ENCODE data around the gene OSBPL9.

The OSBPL9 gene, protein sequence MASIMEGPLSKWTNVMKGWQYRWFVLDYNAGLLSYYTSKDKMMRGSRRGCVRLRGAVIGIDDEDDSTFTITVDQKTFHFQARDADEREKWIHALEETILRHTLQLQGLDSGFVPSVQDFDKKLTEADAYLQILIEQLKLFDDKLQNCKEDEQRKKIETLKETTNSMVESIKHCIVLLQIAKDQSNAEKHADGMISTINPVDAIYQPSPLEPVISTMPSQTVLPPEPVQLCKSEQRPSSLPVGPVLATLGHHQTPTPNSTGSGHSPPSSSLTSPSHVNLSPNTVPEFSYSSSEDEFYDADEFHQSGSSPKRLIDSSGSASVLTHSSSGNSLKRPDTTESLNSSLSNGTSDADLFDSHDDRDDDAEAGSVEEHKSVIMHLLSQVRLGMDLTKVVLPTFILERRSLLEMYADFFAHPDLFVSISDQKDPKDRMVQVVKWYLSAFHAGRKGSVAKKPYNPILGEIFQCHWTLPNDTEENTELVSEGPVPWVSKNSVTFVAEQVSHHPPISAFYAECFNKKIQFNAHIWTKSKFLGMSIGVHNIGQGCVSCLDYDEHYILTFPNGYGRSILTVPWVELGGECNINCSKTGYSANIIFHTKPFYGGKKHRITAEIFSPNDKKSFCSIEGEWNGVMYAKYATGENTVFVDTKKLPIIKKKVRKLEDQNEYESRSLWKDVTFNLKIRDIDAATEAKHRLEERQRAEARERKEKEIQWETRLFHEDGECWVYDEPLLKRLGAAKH

GRCh38 chr1:51616903-51617708 lies at the start of gene OSBPL9:
Gene OSBPL9 (plus strand): TSS chr1:51617092. CDS start chr1:51617111, 19 bp downstream.
- peak; percentile 94 for DNase-seq (ENCODE audit: low spot score)

DNA sequence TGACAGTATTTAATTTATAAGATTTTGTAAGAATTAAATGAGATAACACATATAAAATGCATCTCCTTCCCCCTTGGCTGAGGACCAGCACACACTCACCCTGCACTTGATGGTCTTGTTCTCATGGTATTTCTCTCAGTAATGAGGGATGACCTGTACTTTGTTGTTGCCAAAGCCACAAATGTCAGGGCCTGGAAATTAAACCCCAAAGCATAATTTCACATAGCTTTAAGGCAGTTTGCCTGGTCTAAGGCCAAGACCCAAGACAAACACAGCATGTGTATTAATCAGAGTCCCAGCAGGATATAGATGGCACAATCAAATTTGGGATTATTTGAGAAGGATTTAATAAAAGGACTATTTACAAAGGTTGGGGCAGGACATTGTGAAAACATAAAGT lies 49.2 kb upstream of the OSBPL9 start:
- DNase-seq (ENCODE audit: low spot score): no peak

GRCh38 chr1:51568231-51568935 lies 48.5 kb upstream of the OSBPL9 start:
- no peak for DNase-seq (ENCODE audit: low spot score)

GRCh38 chr1:51569284-51570062 lies 47.4 kb upstream of the OSBPL9 start:
- no peak for DNase-seq (ENCODE audit: low spot score)

DNA sequence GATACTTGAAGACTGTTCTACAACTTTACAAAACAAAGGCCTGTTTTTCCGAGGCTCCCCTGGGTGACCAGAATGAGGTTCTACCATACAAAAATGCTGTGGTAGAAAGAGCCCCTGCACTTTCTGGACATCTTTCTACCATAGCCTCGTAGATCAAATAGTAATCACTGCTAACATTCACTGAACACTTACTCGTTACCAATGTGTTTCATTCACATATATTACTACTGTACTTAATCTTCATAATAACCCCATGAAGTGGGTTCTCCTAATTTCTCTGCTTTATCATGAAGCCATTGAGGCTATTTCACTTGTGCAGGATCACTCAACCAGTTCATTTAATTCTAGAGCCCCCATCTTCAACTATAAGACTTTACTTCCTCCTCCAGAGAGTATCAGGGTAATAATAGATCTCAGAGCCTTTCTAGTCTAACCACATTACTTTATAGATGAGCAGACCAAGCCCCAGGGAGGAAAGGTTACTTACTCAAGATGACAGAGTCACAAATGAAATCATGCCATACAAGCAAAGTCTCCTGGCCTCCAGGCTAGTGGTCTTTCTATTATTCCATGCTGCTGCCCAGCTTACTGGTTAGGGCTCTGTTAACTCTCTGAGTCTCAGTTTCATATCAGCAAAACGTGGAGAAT lies 46.7 kb upstream of the OSBPL9 start:
- DNase-seq (ENCODE audit: low spot score): no peak

- no peak for DNase-seq (ENCODE audit: low spot score)
Measured at GRCh38 chr1:51572365-51572764, 44.5 kb upstream of the OSBPL9 start.

DNA sequence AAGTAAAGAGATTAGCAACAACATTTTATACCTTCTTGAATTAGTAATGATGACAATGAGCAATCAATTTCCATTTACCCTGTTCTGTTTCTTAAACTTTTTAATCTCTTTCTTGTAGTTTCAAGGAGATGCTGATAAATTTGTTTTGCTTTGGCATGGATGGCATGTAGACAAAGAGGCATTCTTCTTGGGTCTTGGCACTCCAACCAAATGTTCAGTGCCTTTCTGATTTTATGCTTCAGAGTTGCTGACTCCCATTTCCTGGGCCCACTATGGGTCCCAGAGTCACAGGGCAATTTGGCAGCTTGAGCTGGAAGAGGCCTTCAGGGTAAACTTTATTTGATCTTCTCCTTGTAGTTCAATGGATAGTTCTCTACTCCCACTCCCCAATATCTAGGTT lies 42.1 kb upstream of the OSBPL9 start:
- no peak for DNase-seq (ENCODE audit: low spot score)

GRCh38 chr1:51575406-51576084 lies 41.3 kb upstream of the OSBPL9 start:
- DNase-seq (ENCODE audit: low spot score): no peak

GRCh38 chr1:51576085-51576444 lies 40.8 kb upstream of the OSBPL9 start:
- no peak for DNase-seq (ENCODE audit: low spot score)

DNA sequence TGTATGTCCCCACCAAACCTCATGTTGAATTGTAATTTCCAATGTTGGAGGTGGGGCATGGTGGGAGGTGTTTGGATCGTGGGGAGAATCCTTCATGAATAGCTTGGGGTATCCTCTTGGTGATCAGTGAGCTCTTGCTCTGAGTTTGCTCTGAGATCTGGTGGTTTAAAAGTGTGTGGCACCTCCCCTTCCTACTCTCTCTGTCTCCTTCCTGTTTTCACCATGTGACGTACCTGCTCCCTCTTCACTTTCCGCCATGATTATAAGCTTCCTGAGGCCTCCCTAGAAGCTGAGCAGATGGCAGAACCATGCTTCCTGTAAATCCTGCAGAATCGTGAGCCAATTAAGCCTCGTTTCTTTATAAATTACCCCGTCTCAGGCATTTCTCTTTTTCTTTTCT lies 40.0 kb upstream of the OSBPL9 start:
- no peak for DNase-seq (ENCODE audit: low spot score)

- DNase-seq (ENCODE audit: low spot score): no peak
Measured at GRCh38 chr1:51578383-51579109, 38.3 kb upstream of the OSBPL9 start.

- DNase-seq (ENCODE audit: low spot score): no peak
Measured at GRCh38 chr1:51581238-51581637, 35.7 kb upstream of the OSBPL9 start.

DNA sequence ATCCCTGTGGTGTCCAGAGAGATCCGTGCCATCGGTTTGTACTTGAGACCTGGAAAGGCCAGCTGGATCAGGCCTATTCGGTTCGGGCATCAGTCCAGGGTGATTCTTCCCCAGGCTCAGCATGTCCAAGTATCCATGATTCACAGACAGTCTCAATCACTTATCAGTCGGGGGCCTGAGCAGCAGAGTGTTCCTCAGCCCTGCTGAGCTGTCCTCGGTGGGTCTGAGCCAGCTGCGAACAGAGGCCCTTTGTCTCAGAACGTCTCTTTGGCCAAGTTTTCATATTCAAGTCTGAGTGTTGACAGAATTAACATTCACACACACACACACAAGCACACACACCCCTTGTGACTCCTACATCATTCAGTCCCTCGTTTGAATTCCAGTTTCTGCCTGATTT lies 33.4 kb upstream of the OSBPL9 start:
- DNase-seq (ENCODE audit: low spot score): no peak

- DNase-seq (ENCODE audit: low spot score): no peak
Measured at GRCh38 chr1:51584021-51584420, 32.9 kb upstream of the OSBPL9 start.

DNA sequence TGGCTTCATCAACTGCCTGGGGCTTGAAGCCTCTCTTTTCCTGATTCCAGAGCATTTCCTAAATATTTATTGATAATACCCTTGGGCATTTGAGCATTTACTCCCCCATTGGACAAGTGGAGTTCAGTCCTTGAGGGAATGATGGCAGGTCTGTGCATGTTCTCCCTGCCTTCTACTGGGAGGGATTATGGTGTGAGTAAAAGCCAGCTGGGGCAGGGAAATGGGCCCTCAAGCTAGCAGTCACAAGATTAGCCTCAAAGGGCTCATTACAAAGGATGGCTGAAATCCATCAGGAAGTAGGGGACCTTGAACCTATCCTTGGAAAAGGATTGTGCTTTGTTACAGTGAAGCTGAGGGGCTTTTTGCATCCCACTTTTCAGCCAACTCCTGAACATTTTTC lies 24.2 kb upstream of the OSBPL9 start:
- no peak for DNase-seq (ENCODE audit: low spot score)

GRCh38 chr1:51594716-51595115 lies 22.2 kb upstream of the OSBPL9 start:
- no peak for DNase-seq (ENCODE audit: low spot score)

GRCh38 chr1:51600529-51600928 lies 16.4 kb upstream of the OSBPL9 start:
- DNase-seq (ENCODE audit: low spot score): no peak

DNA sequence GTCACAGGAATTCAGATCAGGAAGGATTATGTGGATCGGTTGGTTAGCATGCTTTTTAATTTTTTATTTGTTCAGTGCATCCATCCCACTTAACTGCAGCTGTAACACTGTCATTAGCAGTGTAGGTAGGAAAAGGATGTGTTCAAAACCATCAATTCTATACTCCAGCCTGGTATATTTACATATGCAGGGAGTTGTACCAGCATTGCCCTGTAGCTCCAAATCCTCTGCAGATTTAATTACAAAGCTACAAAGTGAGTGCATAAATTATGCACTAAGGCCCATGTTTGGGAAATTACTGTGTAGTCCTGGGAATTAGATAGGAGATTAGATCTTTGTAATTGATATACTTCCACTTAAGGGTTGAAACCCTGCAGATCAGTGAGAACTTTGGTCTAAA lies 15.9 kb upstream of the OSBPL9 start:
- DNase-seq (ENCODE audit: low spot score): no peak

DNA sequence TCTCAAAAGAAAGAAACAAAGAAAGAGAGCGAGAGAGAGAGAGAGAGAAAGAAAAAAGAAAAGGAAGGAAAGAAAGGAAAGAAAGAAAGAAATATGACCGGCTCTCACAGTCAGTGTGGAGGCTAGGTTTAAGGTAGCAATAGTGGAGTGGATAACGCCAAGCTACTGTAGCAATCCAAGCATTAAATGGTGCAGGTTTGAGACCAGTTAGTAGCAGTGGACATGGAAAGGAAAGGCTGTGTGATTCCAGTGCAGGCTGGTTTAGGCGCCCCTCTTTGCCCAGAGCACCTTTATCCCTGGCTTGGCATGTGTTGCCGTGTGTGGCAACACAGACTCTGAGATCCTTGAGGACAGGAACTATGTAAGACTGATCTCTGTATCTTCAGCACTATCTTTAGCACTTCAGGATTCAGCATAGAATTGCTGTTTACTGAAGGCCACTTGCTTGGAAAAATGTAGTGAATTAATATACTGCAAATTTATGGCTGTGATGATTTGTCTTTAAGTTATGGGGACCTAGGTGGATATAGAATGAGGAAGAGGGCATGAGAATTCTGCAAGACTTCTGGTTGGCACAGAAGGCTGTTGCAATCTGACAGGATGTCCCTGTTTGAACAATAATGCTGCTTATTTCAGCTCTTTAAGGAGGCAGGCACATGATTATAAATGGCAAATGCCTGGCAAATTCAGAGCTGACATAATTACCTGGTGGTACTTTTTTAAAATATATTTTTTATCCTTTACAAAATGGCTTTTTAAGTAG lies 10.8 kb upstream of the OSBPL9 start:
- DNase-seq (ENCODE audit: low spot score): no peak
